Neural cell (in vitro differentiated cells): ENCODE data around the gene EFCAB11. TPM values are rescaled to one million over a fixed set of nuclear protein-coding genes. Genes with fewer than 3 reads are reported as not detected.

Source experiments
- H2AFZ ChIP-seq: fragments of 200-600, 300-800 bp; sonication (generic), shearing (Covaris generic); 2 replicates; pipeline ENCODE4 v1.6.0; 2014; ENCODE audit warnings: low read depth, mild to moderate bottlenecking, antibody characterized with exemption, low read length, moderate library complexity
- H3F3A ChIP-seq: fragments of 200-600 bp; shearing (Covaris generic); 2 replicates; pipeline ENCODE4 v1.6.1; 2016; ENCODE audit warnings: mild to moderate bottlenecking, moderate library complexity, mixed read lengths, antibody characterized with exemption, low read length; ENCODE audit not compliant: insufficient read depth, poor library complexity, severe bottlenecking
- H3K27ac ChIP-seq: fragments of 200-600, 300-800 bp; sonication (generic), shearing (Covaris generic); 2 replicates; pipeline ENCODE4 v1.5.1; 2014; ENCODE audit warnings: mild to moderate bottlenecking, low read length, moderate library complexity
- H3K27me3 ChIP-seq: fragments of 300-800, 200-600 bp; sonication (generic), shearing (Covaris generic); 2 replicates; pipeline ENCODE4 v1.6.0; 2014; ENCODE audit warnings: mild to moderate bottlenecking, low read depth, low read length, moderate library complexity; ENCODE audit not compliant: insufficient read depth
- H3K36me3 ChIP-seq: fragments of 300-800, 200-600 bp; sonication (generic), shearing (Covaris generic); 2 replicates; pipeline ENCODE4 v1.5.1; 2014; ENCODE audit warnings: mild to moderate bottlenecking, antibody characterized with exemption, low read length, moderate library complexity; ENCODE audit not compliant: insufficient read depth
- H3K4me2 ChIP-seq: fragments of 300-800, 200-600 bp; sonication (generic), shearing (Covaris generic); 2 replicates; pipeline ENCODE4 v1.6.0; 2014; ENCODE audit warnings: mild to moderate bottlenecking, low read length
- H3K4me3 ChIP-seq: fragments of 300-800, 200-600 bp; sonication (generic), shearing (Covaris generic); 2 replicates; pipeline ENCODE4 v1.5.1; 2014; ENCODE audit warnings: mild to moderate bottlenecking, low read length, moderate library complexity
- H3K79me2 ChIP-seq: fragments of 200-600 bp; shearing (Covaris generic); replicated peaks from 2 replicates; pipeline ENCODE4 v1.6.0; 2014; ENCODE audit warnings: mild to moderate bottlenecking, low read length, moderate library complexity; ENCODE audit not compliant: insufficient read depth
- H3K9ac ChIP-seq: fragments of 300-800, 200-600 bp; sonication (generic), shearing (Covaris generic); 2 replicates; pipeline ENCODE4 v1.6.1; 2016; ENCODE audit warnings: mild to moderate bottlenecking, low read length, mixed read lengths
- H3K9me2 ChIP-seq: fragments of 200-600 bp; shearing (Covaris generic); 2 replicates; pipeline ENCODE4 v1.6.1; 2016; ENCODE audit warnings: mild to moderate bottlenecking, low read length, mixed read lengths; ENCODE audit not compliant: insufficient read depth
- H3K9me3 ChIP-seq: fragments of 200-600, 300-800 bp; sonication (generic), shearing (Covaris generic); 2 replicates; pipeline ENCODE4 v1.6.1; 2016; ENCODE audit warnings: mild to moderate bottlenecking, mixed run types, low read length, moderate library complexity, mixed read lengths
- H4K20me1 ChIP-seq: fragments of 200-600 bp; shearing (Covaris generic); 2 replicates; pipeline ENCODE4 v1.6.1; 2016; ENCODE audit warnings: mild to moderate bottlenecking, mixed run types; ENCODE audit not compliant: insufficient read depth
- EP300 ChIP-seq: fragments of 450-650 bp; conservative IDR thresholded peaks from 2 replicates; pipeline ENCODE4 v1.6.1; 2014; ENCODE audit warnings: antibody characterized with exemption, mild to moderate bottlenecking, moderate library complexity; ENCODE audit not compliant: poor library complexity, severe bottlenecking
- EZH2 ChIP-seq: fragments of 200-600, 300-800 bp; shearing (Covaris generic), sonication (generic); IDR thresholded peaks from 2 replicates; pipeline ENCODE4 v1.6.1; 2014; ENCODE audit warnings: antibody characterized with exemption, low read length, borderline replicate concordance, mild to moderate bottlenecking; ENCODE audit not compliant: insufficient read depth, poor library complexity, severe bottlenecking
- MXI1 ChIP-seq: fragments of 450-650 bp; conservative IDR thresholded peaks from 2 replicates; pipeline ENCODE4 v1.6.1; 2014; ENCODE audit warnings: antibody characterized with exemption, mild to moderate bottlenecking; ENCODE audit not compliant: poor library complexity, severe bottlenecking
- POLR2AphosphoS5 ChIP-seq: IDR thresholded peaks from 2 replicates; pipeline ENCODE4 v1.6.1; 2012
- RAD21 ChIP-seq: fragments of 450-650 bp; conservative IDR thresholded peaks from 2 replicates; pipeline ENCODE4 v1.6.1; 2014; ENCODE audit warnings: antibody characterized with exemption, mild to moderate bottlenecking, moderate library complexity
- REST ChIP-seq: IDR thresholded peaks from 2 replicates; pipeline ENCODE4 v1.6.1; 2012; ENCODE audit warnings: borderline replicate concordance
- SMC3 ChIP-seq: fragments of 450-650 bp; conservative IDR thresholded peaks from 2 replicates; pipeline ENCODE4 v1.6.1; 2014; ENCODE audit warnings: antibody characterized with exemption, mild to moderate bottlenecking, moderate library complexity; ENCODE audit not compliant: poor library complexity
- TAF1 ChIP-seq: IDR thresholded peaks from 2 replicates; pipeline ENCODE4 v1.6.1; 2012; ENCODE audit warnings: low read depth
- polyA plus RNA-seq: library from polyadenylated mRNA; depleted of rRNA; stranded (reverse); fragments of >200 nt; gene quantifications from 2 replicates; pipeline ENCODE4 v1.2.3, GENCODE V29; 2014
- TF ChIP-seq, protein P1 (sequence below): fragments of 450-650 bp; IDR thresholded peaks from 2 replicates; pipeline ENCODE4 v1.5.1; 2014; ENCODE audit warnings: antibody characterized with exemption, mild to moderate bottlenecking, moderate library complexity; ENCODE audit not compliant: poor library complexity, severe bottlenecking

The EFCAB11 gene
- polyA plus RNA-seq, 1 donor from 2014 or later = 7.9 TPM

- no peak overlapping the region for H3K4me3 ChIP-seq
- no peaks in the 10 kb centered on the region for H3K27me3 ChIP-seq
- no peaks in the 10 kb centered on the region for H3K79me2 ChIP-seq
- H2AFZ ChIP-seq = no peak overlapping the region
- H3K36me3 ChIP-seq = no peaks in the 10 kb centered on the region
- H3F3A ChIP-seq = no peaks in the 10 kb centered on the region
- H3K9me2 ChIP-seq = no peaks in the 10 kb centered on the region
- no peaks in the 10 kb centered on the region for H4K20me1 ChIP-seq
- no peak overlapping the region for H3K4me2 ChIP-seq
- H3K9me3 ChIP-seq = no peaks in the 10 kb centered on the region
- H3K9ac ChIP-seq = no peak overlapping the region
- H3K27ac ChIP-seq = no peak overlapping the region
- TF ChIP-seq MXI1 = no peak
- no peak for TF ChIP-seq REST
- no peak for TF ChIP-seq TAF1
- TF ChIP-seq, protein P1, sequence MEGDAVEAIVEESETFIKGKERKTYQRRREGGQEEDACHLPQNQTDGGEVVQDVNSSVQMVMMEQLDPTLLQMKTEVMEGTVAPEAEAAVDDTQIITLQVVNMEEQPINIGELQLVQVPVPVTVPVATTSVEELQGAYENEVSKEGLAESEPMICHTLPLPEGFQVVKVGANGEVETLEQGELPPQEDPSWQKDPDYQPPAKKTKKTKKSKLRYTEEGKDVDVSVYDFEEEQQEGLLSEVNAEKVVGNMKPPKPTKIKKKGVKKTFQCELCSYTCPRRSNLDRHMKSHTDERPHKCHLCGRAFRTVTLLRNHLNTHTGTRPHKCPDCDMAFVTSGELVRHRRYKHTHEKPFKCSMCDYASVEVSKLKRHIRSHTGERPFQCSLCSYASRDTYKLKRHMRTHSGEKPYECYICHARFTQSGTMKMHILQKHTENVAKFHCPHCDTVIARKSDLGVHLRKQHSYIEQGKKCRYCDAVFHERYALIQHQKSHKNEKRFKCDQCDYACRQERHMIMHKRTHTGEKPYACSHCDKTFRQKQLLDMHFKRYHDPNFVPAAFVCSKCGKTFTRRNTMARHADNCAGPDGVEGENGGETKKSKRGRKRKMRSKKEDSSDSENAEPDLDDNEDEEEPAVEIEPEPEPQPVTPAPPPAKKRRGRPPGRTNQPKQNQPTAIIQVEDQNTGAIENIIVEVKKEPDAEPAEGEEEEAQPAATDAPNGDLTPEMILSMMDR = no peak
- no peak for TF ChIP-seq EP300
- TF ChIP-seq EZH2 = no peak
- no peak for TF ChIP-seq POLR2AphosphoS5
- no peak for TF ChIP-seq SMC3
These were observed 179.4 kb downstream of the EFCAB11 start for GRCh38 chr14:89775151-89775550.

GRCh38 chr14:89773644-89774316, 180.8 kb downstream of the EFCAB11 start:
- Histone ChIP-seq H3K27me3 (no peaks in the 10 kb centered on the region), H4K20me1 (no peaks in the 10 kb centered on the region), H3F3A (no peaks in the 10 kb centered on the region), H3K79me2 (no peaks in the 10 kb centered on the region), H3K9me3 (no peaks in the 10 kb centered on the region), H3K9ac (no peak overlapping the region), H3K9me2 (no peaks in the 10 kb centered on the region), H3K4me3 (no peak overlapping the region), H3K27ac (no peak overlapping the region), H2AFZ (no peak overlapping the region), H3K4me2 (no peak overlapping the region), H3K36me3 (no peaks in the 10 kb centered on the region)
- no peak for TF ChIP-seq EP300
- no peak for TF ChIP-seq EZH2
- TF ChIP-seq SMC3 = no peak
- TF ChIP-seq, protein P1 = no peak
- TF ChIP-seq MXI1 = no peak
- no peak for TF ChIP-seq POLR2AphosphoS5
- TF ChIP-seq RAD21 = no peak
- no peak for TF ChIP-seq REST
- TF ChIP-seq TAF1 = no peak
